Activated naive CD8-positive, alpha-beta T cell treated with anti-CD3 and anti-CD28 coated beads, Interleukin-2, amount 50 U/mL, for 16 hours (primary cell): ENCODE measurements around the gene COG7.

Source experiments
- DNase-seq: peaks from one replicate; pipeline ENCODE4 v3.0.0-alpha.2; 2020; ENCODE audit warnings: low read depth, low spot score

COG7 gene

DNA sequence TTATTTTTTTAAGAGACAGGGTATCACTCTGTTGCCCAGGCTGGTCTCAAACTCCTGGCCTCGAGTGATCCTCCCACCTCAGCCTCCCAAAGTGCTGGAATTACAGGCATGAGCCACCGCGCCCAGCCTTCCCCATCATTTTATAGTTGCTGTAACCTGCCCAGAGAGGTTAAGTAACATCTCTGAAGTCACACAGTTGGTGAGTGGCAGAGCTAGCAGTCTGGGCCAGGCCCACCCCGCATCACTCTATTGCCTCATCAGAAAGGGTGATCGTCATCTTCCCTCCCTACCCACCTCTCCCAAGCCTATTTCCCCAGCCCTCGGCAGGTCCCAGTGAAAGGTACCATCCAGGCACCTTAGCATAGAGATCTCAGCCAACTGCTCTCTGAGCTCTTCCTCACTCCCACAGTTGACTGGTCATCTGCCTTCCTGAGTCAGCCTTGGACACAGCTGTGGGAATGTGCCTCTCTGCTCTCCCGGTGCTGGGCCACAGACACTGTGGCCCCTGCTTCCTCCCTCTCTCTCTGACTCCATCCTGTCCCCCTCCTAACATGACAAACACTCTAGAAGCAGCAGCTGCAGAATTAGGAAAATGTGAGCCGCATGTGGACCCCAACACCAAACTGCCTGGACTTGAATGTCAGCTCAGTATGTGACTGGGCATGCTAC lies 93.8 kb downstream of the COG7 start:
- no peak for DNase-seq

DNA sequence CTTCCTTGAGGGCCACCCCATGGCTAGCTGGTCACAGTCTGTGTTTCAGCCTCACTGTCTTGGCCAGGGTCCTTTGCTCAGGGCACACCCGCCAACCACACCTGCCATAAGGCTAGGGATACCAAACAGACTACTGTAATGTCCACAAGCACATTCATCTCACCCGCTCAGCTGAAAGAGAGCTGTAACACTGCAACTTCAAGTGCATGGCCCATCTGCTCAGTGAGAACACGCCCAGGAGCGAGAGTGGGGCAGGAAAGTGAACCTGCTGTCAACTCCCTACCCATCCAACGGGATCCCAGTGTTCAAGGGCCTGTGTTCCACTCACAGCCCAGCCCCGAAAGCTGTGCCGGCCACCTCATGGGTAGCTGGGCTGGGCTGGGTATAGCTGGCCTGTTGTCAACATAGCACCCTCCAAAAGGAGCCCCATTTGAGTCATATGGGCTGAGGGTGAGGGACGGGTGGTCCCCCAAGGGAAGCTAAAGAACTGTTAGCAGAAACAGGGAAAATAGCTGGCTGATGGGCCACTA lies 95.2 kb downstream of the COG7 start:
- no peak for DNase-seq

DNA sequence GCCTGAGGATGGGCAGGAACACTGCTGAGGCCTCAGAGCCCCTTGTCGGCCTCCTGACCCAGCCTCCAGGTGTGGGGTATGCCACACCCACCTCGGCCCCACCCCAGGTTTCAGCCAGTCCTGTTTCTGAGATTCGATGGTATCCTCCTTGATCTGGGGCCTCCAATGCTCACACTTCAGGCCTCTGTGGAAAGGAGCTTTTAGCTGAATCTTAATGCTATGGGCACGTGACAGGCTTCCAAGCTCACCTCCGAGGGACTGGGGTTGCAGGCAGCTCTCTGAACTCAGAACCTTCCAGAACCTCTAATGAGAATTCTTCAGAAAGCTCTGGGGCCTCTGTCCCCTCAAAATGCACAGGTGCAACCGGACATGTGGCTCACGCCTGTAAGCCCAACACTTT lies 96.0 kb downstream of the COG7 start:
- no peak for DNase-seq

DNA sequence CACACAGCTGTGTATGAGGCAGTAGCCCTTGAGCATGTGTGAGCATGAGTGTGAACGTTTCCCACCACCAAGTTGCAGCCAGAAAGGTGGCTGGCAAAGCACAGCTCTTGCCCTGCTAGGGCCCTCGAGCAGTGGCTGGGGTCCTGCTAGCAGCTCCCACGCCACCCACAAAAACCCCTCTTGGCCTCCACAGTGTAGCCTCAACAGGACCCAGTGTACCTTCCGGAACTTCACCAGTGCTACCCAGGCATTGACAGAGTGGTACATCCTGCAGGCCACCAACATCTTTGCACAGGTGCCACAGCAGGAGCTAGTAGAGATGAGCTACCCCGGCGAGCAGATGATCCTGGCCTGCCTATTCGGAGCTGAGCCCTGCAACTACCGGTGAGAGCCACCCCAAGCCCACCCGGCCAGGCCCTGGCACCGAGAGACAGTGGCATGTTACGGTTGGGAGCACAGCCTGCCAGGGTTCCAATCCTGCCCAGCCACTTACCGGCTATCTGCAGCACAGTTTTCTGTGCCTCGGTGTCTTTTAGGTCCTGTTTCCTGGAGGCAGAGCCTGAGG lies 97.8 kb downstream of the COG7 start:
- DNase-seq: no peak

DNA sequence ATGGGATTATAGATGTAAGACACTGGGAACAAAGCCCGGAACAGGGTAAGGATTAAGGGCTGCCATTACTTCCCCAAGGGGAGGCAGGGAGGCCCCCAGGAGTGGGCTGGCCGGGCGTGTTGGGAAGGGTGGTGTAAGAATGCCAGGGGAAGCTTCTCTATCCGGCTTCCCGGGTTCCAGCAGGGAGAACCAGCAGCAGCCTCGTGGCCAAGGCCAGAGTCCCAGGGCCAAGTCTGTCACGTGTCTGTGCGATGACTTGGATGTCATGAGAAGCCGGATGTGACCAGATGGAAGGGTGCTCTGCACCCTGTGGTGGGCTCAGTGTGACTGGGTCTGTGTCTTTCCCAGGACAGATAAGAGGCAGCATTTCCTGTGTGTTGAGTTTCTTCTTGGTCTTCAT lies 98.7 kb downstream of the COG7 start:
- DNase-seq: no peak

DNA sequence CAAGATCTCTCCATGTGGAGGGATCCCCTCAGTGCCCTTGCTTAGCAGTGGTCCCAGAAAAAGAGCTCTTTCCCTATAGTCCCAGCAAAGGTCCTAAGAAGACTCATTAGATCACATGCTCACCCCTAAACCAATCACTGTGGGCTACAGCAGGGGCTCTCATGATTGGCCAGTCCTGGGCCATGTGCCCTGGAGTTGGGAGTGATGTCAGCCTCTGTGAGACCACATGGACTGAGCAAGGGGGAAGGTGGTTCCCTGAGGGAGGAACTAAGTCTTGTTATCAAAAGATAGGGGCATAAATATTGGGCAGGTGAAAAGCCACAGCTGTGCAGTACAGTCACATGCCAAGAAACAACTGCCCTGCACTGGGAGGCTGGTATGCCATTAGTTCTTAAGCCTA lies 99.5 kb downstream of the COG7 start:
- no peak for DNase-seq

DNA sequence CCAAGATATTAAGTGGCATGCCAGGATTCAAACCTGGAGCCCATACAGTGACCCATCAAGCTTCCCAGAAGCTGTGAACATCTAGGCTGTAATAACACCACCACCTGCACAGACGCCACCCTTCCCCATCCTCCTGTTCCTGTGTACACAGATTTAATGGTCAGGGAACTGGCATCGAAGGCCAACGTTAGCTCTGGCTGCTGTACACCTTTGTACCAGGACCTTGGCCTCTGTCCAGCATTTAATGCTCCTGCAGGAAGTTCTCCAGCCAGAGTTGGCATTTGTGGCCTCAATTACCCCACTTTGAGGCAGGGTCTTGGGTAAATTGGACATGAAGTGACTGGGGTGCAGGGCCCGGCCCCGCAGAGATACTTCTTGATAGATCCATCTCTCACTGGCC lies 101.6 kb downstream of the COG7 start:
- no peak for DNase-seq

DNA sequence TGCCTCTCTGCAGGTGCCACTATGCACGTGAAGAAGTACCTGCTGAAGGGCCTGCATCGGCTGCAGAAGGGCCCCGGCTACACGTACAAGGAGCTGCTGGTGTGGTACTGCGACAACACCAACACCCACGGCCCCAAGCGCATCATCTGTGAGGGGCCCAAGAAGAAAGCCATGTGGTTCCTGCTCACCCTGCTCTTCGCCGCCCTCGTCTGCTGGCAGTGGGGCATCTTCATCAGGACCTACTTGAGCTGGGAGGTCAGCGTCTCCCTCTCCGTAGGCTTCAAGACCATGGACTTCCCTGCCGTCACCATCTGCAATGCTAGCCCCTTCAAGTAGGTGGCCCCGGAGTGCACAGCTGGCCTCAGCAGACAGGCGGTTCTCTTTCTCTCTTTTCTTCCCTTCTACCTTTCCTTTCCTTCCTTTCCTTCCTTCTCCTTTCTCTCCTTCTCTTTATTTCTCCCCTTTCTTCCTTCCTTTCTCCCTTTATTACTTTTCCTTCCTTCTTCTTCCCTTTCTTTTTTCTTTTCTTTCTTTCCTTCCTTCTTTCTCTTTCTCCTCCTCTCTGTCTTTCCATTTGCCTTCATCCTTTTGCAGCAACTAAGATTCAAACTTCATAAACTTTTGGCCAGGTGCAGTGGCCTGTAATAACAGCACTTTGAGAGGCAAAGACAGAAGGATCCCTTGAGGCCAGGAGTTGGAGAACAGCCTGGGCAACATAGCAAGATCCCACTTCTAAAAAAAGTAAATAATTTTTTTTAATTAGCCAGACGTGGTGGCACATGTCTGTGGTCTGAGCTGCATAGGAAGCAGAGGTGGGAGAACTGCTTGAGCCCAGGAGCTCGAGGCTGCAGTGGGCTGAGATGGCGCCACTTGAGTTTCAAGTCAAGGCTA lies 104.2 kb downstream of the COG7 start:
- DNase-seq: no peak

DNA sequence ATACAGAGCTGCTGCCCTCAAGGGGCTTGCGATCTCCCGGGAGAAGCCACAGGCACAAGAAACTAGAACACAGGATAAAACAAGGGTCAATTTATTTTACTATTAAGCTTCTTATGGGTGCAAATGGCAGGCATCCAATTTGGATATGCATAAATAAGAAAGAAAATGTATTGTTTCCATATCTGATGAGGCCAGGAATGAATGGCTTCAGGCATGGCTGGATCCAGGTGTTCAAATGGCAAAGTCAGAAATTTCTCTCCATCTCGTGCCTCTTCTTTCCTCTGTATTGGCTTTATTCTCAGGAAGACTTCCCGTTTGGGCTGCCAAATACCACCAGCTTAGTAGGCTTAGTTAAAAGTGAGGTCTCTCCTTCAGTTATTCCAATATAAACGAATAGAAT lies 107.8 kb downstream of the COG7 start:
- no peak for DNase-seq

DNA sequence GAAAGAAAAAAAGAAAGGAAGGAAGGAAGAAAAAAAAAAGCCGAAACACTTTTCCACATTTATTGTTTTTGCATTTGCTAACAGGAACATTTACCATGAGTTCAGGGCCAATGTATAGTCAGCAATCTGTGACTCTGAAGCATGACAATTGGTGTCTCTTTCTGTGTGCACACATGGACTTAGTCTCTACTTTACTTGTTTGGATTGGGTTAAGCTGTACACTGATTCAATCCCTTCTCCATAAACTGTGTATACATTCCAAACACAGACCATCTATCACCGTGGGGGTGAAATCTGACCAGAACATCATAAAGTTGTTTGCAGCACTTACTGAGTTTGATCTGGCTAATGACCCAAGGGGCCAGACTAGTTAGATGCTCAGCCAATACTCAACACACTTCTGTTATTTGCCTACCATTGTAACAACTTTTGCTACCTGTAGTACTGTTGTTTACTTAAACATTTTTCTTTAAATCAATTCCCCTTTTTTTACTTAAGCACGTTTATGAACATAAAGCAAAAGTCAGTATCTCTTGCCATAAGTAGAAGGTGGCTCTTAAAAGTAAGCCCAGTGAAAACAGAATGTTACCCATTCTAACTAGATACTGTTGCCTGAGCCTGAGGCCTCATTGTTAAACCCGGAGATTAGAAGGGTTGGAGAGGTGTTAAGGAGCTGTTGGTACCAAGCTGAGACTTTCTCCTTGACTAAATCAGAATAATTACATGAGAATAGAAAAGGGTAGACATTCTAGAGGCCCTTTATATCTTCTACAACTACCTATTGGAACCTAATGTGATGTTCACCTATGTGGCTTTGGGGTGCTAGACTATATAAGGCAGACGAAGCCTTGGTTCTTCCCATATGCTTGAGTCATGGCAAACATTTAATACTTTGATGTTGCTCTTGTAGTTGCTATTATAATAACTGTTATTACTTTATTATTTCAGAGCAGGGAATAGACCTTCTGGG lies 109.1 kb downstream of the COG7 start:
- DNase-seq: no peak

DNA sequence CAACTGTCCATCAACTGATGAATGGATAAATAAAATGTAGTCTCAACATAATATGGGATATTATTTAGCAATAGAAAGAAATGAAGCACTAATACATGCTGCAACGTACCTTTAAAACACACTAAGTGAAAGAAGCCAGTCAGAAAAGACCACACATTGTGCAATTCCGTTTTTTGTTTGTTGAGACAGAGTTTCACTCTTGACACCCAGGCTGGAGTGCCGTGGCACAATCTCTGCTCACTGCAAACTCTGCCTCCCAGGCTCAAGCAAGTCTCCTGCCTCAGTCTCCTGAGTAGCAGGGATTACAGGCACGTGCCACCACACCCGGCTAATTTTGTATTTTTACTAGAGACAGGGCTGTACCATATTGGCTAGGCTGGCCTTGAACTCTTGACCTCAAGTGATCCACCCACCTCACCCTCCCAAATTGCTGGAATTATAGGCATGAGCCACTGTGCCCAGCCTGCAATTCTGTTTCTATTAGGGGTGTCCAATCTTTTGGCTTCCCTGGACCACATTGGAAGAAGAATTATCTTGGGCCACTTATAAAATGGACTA lies 110.8 kb downstream of the COG7 start:
- DNase-seq: no peak

DNA sequence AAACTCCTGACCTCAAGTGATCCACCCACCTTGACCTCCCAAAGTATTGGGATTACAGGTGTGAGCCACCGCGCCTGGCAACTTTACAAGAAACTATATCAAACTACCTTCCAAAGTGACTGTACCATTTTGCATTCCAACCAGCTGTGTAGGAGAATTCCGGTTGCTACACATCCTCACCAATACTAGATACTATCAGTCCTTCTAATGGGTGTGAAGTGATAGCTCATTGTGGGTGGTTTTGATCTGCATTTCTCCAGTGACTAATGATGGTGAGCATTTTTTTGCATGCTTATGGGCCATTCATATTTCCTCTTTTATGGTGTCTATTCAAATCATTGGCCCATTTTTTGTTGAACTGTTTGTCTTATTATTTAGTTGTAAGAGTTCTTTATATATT lies 113.2 kb downstream of the COG7 start:
- no peak for DNase-seq
